Stimulated activated naive CD4-positive, alpha-beta T cell treated with Interleukin-2 at 50 U/mL for 16 hours (primary cell): Measurements from ENCODE around the gene PRPF8.
"Not testable (repeated sequence)": the region's sequence is repeated elsewhere in the genome, so short reads cannot be mapped to it uniquely, and the experiment has no call there.

Experiments used
- DNase-seq: peaks from one replicate; lab custom pipeline; 2025; lab: John Stamatoyannopoulos, UW

PRPF8 gene

DNA sequence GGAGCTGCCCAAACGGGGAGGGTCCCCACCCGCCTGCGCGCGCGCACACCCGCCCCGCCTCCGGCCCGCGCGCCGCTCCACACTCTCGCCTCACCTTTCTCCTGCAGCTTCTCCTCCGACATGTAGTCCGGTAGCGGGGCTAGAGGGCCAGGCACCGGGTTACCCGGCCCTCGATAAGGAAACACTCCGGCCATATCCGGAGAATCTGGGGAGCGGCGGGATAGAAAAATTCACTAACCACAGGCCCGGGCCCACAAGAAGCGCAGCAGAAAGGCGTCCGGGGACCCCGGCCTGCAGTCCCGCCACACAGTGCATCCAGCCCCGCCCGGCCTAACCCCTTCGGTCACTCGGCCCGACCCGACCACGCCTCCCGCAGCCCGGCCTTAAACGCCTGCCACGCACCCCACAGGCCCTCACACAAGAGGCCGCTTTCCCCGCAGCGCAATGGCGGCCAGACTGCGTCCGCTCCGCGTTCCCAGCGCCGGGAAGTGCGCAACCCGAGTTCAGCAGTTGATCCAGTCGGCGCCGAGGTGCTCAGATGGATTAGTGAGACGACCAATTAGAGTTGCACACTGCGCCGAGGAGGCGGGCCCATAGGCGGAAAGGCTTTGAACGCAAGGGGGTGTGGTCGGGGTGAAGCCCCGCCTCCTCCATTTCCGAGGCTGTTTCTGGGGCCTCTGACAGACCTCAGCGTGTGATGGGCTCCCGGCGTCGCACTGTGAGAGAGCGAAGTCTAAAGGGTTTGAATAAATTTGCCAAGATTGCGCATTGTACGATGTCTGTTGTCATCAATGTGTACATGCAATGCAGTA is at the start of gene PRPF8:
Gene PRPF8 (minus strand): TSS at position 490 of the 812 bp plus-strand sequence. CDS start 296 bp downstream, at position 194.
- DNase-seq = peak; percentile 97

DNA sequence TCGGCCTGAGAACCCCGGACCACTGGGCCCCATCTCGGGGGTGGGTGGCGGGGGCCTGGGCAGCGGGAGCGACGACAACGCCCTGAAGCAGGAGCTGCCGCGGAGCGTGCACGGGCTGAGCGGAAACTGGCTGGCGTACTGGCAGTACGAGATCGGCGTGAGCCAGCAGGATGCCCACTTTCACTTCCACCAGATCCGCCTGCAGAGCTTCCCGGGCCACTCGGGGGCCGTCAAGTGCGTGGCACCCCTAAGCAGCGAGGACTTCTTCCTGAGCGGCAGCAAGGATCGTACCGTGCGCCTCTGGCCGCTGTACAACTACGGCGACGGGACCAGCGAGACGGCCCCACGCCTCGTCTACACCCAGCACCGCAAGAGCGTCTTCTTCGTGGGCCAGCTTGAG is 49.1 kb upstream of the PRPF8 start:
- DNase-seq = no peak

DNA sequence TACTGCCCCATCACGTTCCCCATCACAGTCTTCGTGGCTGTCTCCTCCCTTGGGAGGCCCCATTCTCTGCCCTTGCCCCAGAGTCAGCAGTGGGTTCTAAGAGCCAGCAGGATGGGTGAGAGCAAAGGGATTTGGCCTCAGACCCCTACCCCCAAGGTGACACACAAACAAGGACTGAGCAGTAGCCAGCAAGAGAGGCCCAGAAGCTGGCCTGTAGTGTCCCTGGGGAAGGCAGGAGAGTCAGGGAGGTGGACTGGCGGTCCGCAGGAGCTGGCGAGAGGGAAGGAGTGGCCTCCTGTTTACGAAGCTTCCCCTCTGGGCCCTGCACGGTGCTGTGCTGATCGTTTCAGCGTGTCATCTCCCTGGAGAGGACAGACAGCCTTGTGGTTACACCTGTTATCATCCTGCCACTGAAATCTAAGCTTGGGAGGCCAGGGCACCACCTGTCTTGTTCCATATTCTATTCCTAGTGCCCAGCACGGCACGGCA is 48.2 kb upstream of the PRPF8 start:
- DNase-seq = no peak

DNA sequence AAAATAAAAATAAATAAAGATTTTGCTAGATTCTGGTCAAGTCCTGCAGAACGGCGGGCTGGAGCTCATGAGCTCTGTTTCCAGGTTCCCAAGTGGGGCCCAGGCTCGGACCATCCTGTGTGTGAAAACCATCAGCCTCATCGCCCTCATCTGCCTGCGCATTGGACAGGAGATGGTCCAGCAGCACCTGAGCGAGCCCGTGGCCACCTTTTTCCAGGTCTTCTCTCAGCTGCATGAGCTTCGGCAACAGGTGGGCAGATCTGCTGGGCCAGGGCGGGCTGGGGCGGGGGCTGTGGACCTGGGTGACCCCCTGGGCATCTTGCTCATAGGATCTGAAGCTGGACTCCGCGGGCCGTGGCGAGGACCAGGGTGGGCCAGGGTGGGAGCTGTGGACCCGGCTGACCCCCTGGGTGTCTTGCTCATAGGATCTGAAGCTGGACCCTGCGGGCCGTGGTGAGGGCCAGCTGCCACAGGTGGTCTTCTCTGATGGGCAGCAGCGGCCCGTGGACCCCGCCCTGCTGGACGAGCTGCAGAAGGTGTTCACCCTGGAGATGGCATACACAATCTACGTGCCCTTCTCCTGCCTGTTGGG is 47.7 kb upstream of the PRPF8 start:
- no peak for DNase-seq

DNA sequence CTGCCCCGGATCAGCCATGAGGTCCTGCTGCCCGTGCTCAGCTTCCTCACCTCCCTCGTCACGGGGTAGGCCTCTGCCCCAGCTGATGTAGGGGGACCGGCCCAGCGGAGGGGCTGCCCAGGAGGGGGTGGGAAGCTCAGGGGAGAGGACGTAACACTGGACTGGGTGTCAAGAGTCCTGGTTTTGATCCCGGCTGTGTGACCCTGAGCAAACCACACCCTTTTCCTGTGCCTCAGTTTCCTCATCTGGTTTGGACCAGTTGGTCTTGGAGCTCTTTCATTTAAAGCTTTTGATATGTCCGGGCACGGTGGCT is 46.5 kb upstream of the PRPF8 start:
- DNase-seq = no peak

DNA sequence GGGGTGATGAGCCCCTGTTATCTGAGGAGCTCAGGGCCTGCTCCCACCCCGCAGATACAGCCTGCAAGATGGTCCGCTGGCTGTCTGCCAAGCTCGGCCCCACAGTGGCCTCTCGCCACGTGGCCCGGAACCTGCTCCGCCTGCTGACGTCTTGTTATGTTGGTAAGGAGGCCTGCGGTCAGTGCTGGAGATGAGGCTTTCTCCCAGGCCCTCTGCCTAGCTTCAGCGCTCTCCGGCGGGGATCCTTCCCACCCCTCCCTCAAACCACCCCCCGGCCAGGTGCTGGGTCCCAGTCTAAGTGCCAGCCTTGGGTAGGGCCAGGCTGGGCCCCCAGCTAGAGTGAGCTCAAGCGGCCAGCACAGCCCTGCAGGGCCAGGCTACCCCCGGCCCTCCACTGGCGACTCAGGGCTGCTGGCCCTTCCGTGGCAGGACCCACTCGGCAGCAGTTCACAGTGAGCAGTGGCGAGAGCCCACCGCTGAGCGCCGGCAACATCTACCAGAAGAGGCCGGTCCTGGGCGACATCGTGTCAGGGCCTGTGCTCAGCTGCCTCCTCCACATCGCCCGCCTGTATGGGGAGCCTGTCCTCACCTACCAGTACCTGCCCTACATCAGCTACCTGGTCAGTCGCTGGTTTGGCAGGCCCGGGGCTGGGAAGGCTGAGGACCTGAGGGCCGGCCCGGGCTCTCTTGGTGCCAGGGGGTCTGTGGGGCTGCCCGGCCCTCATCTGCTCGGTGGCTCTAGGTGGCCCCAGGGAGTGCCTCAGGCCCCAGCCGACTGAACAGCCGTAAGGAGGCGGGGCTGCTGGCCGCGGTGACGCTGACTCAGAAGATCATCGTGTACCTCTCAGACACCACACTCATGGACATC is 45.9 kb upstream of the PRPF8 start:
- DNase-seq = no peak

DNA sequence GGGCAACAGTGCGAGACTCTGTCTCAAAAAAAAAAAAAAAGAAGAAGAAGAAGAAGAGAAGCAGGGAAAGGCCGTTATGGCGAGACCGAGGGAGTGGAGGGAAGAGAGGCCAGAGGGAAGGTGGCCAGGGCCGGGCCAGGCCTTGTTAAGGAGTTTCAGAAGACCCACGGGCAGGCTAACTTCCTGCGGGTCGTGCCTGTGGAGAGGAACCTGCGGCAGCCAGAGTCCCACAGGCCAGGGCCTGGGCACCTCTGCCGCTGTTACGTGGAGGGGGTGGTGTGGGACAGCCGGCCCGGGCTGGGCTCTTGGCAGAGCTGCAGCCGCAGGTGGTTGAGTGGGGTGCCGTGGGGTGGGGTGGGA is 45.3 kb upstream of the PRPF8 start:
- no peak for DNase-seq

DNA sequence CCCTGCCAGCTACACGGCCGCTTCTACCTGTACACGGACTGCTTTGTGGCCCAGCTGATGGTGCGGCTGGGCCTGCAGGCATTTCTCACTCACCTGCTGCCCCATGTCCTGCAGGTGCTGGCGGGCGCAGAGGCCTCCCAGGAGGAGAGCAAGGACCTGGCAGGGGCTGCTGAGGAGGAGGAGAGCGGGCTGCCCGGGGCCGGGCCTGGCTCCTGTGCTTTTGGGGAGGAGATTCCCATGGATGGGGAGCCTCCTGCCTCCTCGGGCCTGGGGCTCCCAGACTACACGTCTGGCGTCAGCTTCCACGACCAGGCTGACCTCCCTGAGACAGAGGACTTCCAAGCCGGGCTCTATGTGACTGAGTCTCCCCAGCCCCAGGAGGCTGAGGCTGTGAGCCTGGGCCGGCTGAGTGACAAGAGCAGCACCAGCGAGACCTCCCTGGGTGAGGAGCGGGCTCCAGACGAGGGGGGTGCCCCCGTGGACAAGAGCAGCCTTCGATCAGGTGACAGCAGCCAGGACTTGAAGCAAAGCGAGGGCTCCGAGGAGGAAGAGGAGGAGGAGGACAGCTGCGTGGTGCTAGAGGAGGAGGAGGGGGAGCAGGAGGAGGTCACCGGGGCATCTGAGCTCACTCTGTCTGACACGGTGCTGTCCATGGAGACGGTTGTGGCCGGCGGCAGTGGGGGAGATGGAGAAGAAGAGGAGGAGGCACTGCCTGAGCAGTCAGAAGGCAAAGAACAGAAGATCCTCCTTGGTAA is 43.4 kb upstream of the PRPF8 start:
- DNase-seq = no peak

DNA sequence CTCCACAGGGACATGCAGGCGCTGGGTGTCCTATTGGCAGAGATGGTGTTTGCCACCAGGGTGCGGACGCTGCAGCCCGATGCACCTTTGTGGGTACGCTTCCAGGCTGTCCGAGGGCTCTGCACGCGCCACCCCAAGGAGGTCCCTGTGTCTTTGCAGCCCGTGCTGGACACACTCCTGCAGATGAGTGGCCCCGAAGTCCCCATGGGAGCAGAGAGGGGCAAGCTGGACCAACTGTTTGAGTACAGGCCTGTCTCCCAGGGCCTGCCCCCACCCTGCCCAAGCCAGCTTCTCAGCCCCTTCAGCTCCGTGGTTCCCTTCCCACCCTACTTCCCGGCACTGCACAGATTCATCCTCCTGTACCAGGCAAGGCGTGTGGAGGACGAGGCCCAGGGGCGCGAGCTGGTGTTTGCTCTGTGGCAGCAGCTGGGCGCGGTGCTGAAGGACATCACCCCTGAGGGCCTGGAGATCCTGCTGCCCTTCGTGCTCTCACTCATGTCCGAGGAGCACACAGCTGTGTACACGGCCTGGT is 42.7 kb upstream of the PRPF8 start:
- DNase-seq = no peak

DNA sequence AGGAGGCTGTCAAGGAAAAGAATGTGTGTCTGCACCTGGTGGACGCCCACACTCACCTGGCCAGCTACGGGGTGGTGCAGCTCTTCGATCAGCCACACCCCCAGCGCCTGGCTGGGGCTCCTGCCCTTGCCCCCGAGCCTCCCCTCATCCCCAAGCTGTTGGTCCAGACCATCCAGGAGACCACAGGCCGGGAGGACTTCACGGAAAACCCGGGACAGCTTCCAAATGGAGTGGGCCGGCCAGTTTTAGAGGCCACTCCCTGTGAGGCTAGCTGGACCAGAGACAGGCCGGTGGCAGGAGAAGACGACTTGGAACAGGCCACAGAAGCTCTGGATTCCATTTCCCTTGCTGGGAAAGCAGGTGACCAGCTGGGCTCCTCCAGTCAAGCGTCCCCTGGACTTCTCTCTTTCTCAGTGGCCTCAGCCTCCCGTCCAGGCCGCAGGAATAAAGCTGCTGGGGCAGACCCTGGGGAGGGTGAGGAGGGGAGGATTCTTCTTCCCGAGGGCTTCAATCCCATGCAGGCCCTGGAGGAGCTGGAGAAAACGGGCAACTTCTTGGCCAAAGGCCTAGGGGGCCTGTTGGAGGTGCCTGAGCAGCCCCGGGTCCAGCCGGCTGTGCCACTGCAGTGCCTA is 42.1 kb upstream of the PRPF8 start:
- no peak for DNase-seq

DNA sequence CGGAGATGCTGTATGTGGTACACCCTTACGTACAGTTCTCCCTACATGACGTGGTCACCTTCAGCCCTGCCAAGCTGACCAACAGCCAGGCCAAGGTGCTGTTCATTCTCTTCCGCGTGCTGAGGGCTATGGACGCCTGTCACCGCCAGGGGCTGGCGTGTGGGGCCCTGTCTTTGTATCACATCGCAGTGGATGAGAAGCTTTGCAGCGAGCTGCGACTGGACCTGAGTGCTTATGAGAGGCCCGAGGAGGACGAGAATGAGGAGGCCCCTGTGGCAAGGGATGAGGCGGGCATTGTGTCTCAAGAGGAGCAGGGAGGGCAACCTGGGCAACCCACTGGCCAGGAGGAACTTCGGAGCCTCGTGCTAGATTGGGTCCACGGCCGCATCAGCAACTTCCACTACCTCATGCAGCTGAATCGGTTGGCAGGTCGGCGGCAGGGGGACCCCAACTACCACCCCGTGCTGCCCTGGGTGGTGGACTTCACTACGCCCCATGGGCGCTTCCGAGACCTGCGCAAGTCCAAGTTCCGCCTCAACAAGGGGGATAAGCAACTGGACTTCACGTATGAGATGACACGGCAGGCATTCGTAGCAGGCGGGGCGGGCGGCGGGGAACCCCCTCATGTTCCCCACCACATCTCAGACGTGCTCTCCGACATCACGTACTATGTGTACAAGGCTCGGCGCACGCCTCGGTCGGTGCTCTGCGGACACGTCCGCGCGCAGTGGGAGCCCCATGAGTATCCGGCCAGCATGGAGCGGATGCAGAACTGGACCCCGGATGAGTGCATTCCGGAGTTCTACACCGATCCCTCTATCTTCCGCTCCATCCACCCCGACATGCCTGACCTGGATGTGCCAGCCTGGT is 41.2 kb upstream of the PRPF8 start:
- DNase-seq = no peak

DNA sequence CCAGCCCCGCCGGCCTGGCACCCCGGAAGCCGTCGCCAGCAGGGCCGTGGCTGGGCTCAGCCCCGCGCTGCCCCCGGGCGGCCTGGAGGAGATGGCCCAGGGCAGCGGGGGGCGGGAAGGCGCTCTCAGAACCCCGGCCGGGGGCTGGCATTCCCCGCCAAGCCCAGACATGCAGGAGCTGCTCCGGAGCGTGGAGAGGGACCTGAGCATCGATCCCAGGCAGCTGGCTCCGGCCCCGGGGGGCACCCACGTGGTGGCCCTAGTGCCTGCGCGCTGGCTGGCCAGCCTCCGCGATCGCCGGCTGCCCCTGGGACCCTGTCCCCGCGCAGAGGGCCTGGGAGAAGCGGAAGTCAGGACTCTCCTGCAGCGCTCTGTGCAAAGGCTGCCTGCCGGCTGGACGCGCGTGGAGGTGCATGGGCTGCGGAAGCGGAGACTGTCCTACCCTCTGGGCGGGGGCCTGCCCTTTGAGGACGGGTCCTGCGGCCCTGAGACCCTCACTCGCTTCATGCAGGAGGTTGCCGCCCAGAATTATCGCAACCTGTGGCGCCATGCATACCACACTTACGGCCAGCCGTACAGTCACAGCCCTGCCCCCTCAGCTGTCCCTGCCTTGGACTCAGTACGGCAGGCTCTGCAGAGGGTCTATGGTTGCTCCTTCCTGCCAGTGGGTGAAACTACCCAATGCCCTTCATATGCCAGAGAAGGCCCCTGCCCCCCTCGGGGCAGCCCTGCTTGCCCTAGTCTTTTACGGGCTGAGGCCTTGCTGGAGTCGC is 40.4 kb upstream of the PRPF8 start:
- DNase-seq = no peak

DNA sequence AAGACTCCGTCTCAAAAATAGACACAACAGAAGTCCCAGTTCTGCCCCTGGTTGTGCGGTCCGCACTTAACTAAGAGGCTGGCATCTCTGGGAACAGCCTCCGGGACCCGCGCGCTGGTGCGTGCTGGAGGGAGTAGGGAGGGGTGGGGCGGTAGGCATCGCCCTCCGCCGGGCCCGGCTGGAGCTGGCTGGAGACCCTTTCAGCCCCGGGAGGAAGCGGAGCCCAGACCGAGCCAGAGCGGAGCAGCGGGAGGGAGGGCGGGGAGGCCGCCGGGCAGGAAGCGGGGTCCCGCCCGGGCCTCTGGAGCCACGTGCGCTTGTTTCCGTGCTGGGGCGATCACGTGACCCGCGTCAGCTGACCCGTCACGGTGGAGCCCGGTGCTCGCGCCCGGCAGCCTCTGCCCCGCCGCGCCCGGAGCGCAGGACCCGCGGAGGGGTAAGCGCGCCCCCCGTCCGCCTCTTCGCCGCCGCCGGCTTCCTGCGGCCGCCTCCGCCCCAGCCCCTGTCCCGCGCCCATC is 39.7 kb upstream of the PRPF8 start, which contains the start of gene WDR81:
Gene WDR81 (plus strand): TSS at position 354 of the 518 bp plus-strand sequence. CDS start 256 bp downstream, outside the sequence.
- peak; percentile 82 for DNase-seq

DNA sequence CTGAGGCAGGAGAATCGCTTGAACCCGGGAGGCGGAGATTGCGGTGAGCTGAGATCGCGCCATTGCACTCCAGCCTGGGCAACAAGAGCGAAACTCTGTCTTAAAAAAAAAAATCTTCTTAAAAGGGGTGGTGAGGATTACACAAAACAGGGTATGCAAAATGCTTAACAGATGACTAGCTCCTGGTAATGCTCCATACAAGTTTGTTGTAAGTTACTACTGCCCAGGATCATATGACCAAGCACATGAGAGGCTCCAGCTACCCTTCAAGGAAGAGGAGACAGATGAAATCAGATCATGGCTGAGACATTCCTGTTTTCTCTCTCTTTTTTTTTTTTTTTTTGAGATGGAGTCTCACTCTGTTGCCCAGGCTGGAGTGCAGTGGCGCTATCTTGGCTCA is 37.4 kb upstream of the PRPF8 start:
- not testable (repeated sequence) for DNase-seq

DNA sequence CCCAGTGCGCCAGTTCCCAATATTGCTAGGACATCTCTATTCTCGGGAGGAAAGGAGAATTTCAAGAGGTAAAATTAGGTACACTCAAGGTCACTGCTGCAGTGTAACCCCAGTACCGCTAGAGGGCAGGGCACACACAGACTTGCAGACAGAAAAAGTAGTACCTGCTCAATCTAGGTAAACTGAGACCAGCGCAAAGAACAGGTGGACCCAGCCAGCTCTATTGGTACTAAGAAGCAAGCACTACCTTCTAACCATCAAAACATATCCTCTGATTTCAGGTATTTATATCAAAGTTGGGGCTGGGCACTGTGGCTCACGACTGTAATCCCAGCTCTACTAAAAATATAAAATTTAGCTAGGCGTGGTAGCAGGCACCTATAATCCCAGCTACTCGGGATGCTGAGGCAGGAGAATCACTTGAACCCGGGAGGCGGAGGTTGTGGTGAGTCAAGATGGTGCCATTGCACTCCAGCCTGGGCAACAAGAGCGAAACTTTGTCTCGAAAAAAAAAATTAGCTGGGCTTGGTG is 36.3 kb upstream of the PRPF8 start:
- DNase-seq = peak; percentile 58

DNA sequence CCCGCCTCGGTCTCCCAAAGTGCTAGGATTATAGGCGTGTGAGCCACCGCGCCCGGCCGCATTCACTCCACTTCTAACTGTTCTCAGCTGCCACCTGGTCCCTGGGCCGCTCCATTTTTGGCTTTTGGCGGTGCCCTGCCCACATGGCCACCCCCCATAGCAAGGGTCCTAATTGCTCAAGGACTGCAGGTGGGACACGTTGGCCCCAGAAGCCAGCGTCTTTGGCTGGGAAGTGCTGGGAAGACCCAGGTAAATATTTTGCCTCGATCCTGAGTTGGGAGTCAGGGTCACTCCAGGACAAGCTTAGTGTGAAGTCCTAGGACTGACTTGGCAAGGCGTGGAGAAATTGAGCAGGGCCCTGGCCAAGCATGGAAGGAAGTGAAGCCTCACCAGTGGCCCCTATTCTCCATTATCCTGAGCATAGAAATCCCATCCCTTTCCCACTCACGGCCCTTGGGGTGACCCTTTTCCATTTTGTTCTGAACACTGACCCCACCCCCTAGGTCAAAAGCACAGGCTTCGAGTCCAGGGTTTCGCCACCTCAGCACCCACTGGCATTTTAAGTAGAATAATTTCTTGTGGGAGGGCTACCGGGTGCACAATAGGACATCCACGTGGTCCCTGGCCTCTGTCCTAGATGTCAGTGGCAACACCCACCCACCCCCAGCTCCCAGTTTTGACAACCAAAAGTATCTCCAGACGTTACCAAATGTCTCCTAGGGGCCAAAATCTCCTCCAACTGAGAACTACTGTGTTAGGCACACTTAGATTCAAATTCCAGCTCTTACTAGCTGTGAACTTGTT is 33.9 kb upstream of the PRPF8 start:
- DNase-seq = no peak

DNA sequence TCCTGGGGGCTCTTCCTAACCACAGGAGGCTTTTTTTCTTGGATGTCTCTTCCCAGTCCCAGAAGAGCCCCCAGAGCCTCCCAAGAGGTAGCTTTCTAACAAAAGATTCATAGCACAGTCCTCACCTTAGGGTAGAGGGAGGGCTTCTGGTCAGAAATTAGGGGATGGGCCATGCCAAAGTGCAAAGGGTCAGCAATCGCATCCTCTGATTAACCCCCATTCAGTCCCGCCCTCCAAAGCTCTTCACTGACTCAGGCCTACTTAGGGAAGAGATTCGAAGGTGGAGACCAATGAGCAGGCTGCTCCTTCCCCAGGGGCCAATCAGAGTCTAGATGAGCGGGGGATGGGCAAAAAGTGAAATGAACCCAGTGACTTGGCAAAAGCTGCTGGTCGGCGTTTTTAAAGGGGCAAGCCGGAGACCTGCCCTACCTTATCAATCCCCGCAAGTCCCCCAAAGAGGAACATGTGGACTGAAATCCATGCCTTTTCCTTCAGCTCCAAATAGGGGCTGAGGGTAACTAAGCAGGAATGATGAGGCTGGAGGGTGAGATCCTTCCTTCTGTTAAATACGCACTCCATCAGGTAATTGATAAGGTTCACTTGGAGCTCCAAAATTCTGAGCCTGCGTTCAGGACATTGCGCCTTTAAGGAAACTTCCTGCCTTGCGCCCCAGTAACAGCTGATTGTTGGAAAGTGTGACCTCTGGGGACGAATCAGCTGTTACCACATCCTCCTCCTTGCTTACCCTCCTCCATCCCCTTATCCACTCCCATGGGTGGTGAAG is 32.4 kb upstream of the PRPF8 start:
- peak; percentile 88 for DNase-seq
